HepG2 (cell line): Measurements from ENCODE around the gene RNF8. TPM values are rescaled to one million over a fixed set of nuclear protein-coding genes. Genes with fewer than 3 reads are reported as not detected.

ENCODE experiments used
- AHDC1 ChIP-seq: sonication (generic); formaldehyde crosslinking; IDR thresholded peaks from 2 replicates; pipeline ENCODE4 v1.5.1; 2020; ENCODE audit warnings: mild to moderate bottlenecking, missing genetic modification reagents, borderline replicate concordance
- CTCF ChIP-seq: sonication (generic); formaldehyde crosslinking; IDR thresholded peaks from 2 replicates; pipeline ENCODE4 v1.5.0; 2020; ENCODE audit warnings: mild to moderate bottlenecking, missing genetic modification reagents, moderate library complexity
- DMTF1 ChIP-seq: sonication (generic); formaldehyde crosslinking; IDR thresholded peaks from 2 replicates; pipeline ENCODE4 v1.4.0; 2020; ENCODE audit warnings: mild to moderate bottlenecking, missing genetic modification reagents
- KDM5B ChIP-seq: sonication (generic); formaldehyde crosslinking; IDR thresholded peaks from 2 replicates; pipeline ENCODE4 v1.4.0; 2020; ENCODE audit warnings: missing genetic modification reagents, mild to moderate bottlenecking, borderline replicate concordance
- MAF1 ChIP-seq: sonication (generic); formaldehyde crosslinking; IDR thresholded peaks from 2 replicates; pipeline ENCODE4 v1.5.0; 2020; ENCODE audit warnings: missing genetic modification reagents, borderline replicate concordance
- NFE2 ChIP-seq: sonication (generic); formaldehyde crosslinking; IDR thresholded peaks from 2 replicates; pipeline ENCODE4 v1.4.0; 2020; ENCODE audit warnings: missing genetic modification reagents
- NR1H2 ChIP-seq: sonication (generic); formaldehyde crosslinking; IDR thresholded peaks from 2 replicates; pipeline ENCODE4 v1.8.1; 2022; ENCODE audit warnings: low read depth, missing genetic modification reagents, borderline replicate concordance
- RBFOX2 ChIP-seq: fragments of 200-400 bp; formaldehyde crosslinking; IDR thresholded peaks from 2 replicates; pipeline ENCODE4 v1.6.1; 2017; ENCODE audit warnings: low read depth, mild to moderate bottlenecking, low read length
- RERE ChIP-seq: IDR thresholded peaks from 2 replicates; pipeline ENCODE4 v1.6.1; 2016; ENCODE audit warnings: low read depth, missing genetic modification reagents, missing compliant biosample characterization
- THYN1 ChIP-seq: sonication (generic); formaldehyde crosslinking; IDR thresholded peaks from 2 replicates; pipeline ENCODE4 v1.8.1; 2023; ENCODE audit warnings: low read depth, mild to moderate bottlenecking, moderate library complexity, missing genetic modification reagents, borderline replicate concordance
- TOE1 ChIP-seq: sonication (generic); formaldehyde crosslinking; IDR thresholded peaks from 2 replicates; pipeline ENCODE4 v1.4.0; 2020; ENCODE audit warnings: mild to moderate bottlenecking, missing genetic modification reagents
- ZNF780A ChIP-seq: sonication (generic); formaldehyde crosslinking; IDR thresholded peaks from 2 replicates; pipeline ENCODE4 v1.8.0; 2022; ENCODE audit warnings: mild to moderate bottlenecking, missing genetic modification reagents, moderate library complexity
- polyA plus RNA-seq, 8 experiments: library from polyadenylated mRNA; depleted of rRNA in 3 of 8; stranded (reverse) in 7 of 8; unstranded in 1 of 8; fragments of >200 nt; fragmentation: Illumina TruSeq in 4 of 8; extraction: Trizol in 4 of 8; gene quantifications; 2 replicates each; pipeline versions ENCODE4 v1.2.1 to v1.2.3, GENCODE V29; 2011 to 2016; ENCODE audit warnings: low read depth in 4 of 8, missing spikeins in 1 of 8, mixed read lengths in 1 of 8; ENCODE audit not compliant: insufficient read depth in 1 of 8
- total RNA-seq, 5 experiments: library from RNA; depleted of rRNA; stranded (reverse); fragments of >200 nt; fragmentation: Illumina TruSeq; extraction: Trizol; gene quantifications; 2 replicates each; pipeline ENCODE4 v1.2.3, GENCODE V29; 2016; ENCODE audit warnings: low read depth in 1 of 5

RNF8 gene
- total and polyA plus RNA-seq, 2 of the 13 experiments (the other 11 are each of a cell fraction or from before 2014, with no cell fraction given) = 21.8 to 47.6 TPM

- no peak for TF ChIP-seq AHDC1 (CRISPR knock-in tag)
- TF ChIP-seq CTCF (CRISPR knock-in tag) = no peak
- TF ChIP-seq NR1H2 (CRISPR knock-in tag) = peak; percentile 30; the same call in 1 of the 2 replicates
- peak; percentile 85 for TF ChIP-seq RBFOX2
- TF ChIP-seq NFE2 (CRISPR knock-in tag) = no peak
- TF ChIP-seq MAF1 (CRISPR knock-in tag) = no peak
- peak; percentile 39; the same call in 1 of the 2 replicates for TF ChIP-seq TOE1
- TF ChIP-seq ZNF780A (CRISPR knock-in tag) = 0 out of 2 replicates have a peak, but pooled peaks have one; percentile 44
- 0 out of 2 replicates have a peak, but pooled peaks have one; percentile 65 for TF ChIP-seq DMTF1 (CRISPR knock-in tag)
- TF ChIP-seq KDM5B = peak; percentile 80
- TF ChIP-seq THYN1 (CRISPR knock-in tag) = no peak
- no peak for TF ChIP-seq RERE (CRISPR knock-in tag)
These were observed at the start of gene RNF8 (continued) for GRCh38 chr6:37353761-37354525.
